GM19023 (cell line): Measurements from ENCODE around the gene AUP1.

Source experiments
- ATAC-seq: cut with Tn5 transposase; IDR thresholded peaks from one replicate; pipeline ENCODE4 v1.9.1; 2021; ENCODE audit warnings: mild to moderate bottlenecking, moderate library complexity; ENCODE audit not compliant: unreplicated experiment

Gene AUP1

DNA sequence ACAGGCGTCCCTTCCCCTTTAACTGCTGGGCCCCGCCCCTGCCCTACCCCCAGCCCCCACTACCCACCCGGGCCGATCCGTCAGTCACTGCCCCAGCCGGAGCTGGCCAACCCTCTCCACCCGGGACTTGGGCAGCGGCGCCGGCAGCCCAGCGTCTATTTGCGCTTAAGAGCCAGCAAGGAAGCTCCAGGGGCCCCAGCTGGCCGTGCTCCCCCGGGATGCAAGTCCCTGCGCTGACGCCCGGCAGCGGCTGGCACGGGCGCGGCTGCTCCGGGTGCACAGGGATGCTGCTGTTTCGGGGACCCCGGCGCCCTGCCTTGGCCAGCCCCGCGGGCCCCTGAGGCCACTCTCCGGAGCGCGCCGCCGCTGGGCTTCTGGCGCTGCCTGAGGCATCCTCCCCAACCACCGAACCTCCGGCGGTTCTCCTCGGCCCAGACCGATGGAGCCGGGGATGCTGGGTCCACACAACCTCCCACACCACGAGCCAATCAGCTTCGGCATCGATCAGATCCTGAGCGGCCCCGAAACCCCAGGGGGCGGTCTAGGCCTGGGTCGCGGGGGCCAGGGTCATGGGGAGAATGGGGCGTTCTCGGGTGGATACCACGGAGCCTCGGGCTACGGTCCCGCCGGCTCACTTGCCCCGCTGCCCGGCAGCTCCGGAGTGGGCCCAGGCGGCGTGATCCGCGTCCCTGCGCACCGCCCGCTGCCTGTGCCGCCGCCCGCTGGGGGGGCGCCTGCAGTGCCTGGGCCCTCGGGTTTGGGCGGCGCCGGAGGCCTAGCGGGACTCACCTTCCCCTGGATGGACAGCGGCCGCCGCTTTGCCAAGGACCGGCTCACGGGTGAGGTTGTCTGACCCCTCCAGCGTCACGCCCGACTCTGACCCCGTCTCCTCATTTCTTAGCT is 14.9 kb downstream of the AUP1 start, which contains the start of gene TLX2:
TSS of gene TLX2 (plus strand) at position 83 of the 903 bp plus-strand sequence. CDS start at position 440, 357 bp downstream.
- no peak for ATAC-seq

GRCh38 chr2:74513605-74514367 is 15.7 kb downstream of the AUP1 start:
- no peak for ATAC-seq

DNA sequence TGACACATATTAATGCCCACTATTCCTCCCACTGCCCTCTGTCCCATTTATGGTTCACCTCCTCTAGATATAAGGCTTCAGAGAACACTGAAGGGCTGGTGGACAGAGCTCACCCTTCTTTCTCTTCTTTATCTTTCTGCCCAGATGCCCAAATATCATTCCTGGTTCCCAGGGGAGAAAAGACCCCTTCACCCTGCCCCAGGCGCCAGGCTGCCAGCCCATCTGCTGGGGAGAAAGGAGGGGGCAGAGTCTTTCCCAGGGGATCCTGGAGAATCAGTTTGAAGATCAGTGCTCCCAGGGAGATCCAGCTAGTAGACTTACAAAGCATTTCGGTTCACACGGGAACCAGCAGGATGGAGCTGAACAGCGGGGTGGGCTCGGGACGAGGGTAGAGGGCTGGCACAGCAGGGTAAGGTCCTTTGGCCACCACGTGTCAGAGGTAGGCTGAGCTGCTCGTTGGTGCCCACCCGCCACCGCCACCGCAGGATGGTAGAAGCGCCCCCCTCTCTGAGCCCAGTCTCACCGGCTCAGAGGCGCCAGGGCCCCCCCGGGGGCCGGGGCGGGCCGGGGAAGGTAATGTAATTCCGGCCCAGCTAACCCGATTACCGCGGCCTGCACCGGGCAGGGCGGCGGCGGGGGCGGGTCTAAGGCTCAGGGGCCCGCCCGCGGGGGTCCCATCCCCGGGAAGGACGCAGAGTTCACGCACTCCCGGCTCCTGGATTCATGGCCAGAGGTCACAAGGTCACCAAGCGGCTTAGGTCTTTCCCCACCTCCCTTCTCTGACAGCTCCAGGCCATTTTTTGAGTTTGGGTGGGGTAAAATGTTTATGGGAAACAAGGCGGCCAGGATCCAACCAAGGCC is 16.5 kb downstream of the AUP1 start:
- ATAC-seq, result no peak

DNA sequence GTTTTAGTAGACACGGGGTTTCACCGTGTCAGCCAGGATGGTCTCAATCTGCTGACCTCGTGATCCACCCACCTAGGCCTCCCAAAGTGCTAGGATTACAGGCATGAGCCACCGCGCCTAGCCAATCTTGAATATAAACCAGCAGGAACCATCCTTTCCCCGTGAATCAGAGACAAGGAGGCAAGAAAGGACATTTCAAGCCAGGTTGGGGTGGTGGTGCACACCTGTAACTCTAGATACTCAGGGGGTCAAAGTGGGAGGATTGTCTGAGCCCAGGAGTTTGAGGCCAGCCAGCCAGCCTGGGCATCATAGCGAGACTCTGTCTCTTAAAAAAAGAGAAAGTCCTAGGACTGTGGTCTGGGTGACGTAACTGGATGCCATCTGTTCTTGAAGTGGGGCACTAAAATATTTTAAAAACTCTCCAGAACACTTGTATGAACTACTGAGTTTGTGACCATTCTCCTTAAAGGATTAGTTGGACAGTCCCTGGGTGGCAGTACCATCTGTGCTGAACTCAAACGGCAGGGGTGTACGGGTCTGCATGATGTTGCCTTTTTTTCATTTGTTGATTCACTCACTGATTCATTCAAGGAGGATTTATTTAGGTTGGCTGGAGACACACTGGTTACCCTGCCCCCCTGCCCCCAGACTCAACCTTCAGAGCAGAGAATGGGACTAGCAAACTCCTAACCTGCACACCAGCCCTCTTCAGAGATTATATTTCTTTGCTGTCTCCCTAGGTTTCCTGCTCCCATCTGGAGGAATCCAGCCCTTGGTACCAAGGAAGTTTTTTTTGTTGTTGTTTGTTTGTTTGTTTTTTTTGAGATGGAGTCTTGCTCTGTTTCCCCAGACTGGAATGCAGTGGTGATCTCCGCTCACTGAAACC is 18.2 kb downstream of the AUP1 start:
- ATAC-seq, result no peak

- no peak for ATAC-seq
Observed at GRCh38 chr2:74510272-74510671, 19.2 kb downstream of the AUP1 start.

DNA sequence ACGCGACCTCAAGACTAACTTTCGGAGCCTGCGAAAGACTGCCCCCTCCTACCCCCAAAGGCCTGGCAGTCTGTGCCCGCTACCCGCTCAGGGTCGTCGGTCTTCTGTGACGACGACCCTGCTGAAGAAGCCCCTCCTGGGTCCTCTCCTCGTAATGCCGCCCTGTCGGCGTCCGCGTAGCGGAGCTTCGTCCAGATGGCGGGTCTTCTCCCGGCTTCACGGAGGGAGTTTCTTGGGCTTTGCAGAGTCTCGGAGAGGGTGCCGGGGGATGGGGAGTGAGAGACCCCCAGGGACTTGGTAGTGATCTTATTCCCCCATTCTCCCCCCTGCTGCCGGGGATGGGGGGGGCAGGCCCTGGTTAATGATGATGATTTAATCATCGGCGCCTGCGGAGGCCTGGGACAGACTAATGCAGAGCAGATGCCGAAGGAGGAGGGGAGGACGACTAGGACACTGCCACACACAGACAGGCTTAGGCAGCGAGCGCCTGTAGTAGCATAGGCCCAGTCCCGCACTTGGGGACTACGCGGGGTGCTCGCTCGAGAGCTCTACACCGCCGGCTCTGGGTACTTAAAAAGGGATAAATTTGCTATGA is 21.5 kb downstream of the AUP1 start:
- peak; percentile 8 for ATAC-seq

- peak; percentile 90 for ATAC-seq
Observed at GRCh38 chr2:74507145-74507925, 22.2 kb downstream of the AUP1 start, which contains the start of gene PCGF1. Gene PCGF1, minus strand, starts transcription at chr2:74507695. Its CDS starts 27 bp downstream, at chr2:74507668.

GRCh38 chr2:74505448-74506246 is 23.9 kb downstream of the AUP1 start:
- ATAC-seq, result no peak

GRCh38 chr2:74504591-74504990 is 24.9 kb downstream of the AUP1 start:
- no peak for ATAC-seq

GRCh38 chr2:74503506-74504475 is 25.7 kb downstream of the AUP1 start:
- no peak for ATAC-seq

GRCh38 chr2:74502720-74503505 is 26.6 kb downstream of the AUP1 start:
- peak; percentile 35 for ATAC-seq

GRCh38 chr2:74502147-74502719 is 27.3 kb downstream of the AUP1 start:
- ATAC-seq, result no peak

DNA sequence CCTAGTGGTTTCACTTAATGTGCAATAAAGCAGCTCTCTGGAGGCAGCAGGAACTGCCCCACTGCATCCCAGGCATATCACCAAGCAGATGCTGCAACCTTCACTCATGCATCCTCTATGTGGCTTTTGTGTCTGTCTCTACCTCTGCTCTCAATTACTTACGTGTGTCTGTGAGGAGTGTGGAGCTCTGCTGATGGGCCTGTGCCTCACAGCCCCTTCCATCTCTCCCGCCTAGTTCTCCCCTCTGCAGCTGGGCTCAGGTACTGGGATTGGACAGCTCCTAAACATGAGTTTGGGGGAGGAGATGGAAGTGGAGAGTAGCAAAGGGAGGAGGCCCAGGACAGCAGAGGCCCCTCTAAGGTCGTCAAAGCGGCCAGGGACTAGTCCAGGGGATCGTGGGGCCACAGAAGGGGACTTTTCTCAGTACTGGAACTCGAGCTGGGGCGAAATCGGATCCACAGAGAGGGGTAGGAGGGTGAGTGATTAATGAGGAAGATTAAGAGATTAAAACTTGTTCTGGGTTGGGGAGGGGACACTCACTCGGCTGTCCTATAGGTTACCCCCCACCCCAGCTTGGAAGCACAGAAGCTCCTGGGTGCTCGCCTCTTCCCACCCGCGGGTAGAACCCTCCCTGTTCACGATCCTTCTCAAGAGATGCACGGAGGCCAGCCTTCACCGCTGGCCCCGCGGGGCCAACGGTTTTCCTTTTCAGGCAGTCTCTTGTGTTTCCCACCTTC is 28.0 kb downstream of the AUP1 start:
- no peak for ATAC-seq

- ATAC-seq, result no peak
Observed at GRCh38 chr2:74500578-74500946, 28.9 kb downstream of the AUP1 start.
